Measurements from ENCODE around the gene HOXC13.

HOXC13 gene

DNA sequence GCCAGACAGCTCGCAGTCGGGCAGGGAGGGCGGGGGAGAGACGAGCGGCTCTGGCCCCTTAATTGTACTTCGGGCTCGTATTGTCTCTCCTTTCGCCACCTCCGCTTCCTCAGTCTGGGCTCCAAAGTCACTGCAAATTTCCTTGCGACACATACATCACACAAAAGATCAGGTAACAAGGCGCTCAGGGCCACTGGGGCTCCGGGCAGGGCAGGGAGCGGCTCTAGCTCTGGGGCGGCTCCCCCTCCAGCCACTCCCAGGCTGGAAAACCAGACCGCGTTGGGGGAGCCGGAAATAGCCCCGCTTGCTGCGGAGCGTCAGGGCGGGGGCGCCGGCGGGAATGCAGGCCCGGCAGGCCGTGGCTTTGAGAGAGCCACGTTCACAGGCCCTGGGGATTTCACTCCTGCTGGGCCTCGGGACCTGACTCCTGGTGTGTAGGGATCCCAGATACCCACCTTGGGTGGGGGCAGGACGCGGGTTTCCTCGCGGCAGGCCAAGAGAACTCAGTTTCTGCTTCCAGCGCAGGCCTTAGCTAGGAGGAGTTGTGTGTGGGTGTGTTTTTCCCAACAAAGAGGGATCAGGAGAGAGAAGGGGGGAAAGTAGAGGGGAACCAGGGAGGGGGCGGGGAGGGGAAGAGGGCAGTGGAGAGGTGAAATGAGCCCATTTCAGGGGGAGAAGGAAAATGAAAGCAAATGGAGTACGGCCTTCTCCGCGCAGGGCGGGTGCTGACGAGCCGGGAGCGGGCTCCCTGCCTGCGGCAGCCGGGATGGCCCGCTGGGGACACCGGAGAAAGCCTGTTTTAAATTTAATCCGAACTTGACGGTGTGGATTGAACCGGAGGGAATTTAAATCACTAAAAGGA lies 57.0 kb downstream of the HOXC13 start:
- no peak for DNase-seq (ENCODE audit: low spot score)

Measured in putamen (tissue), 1 donor.